NCI-H2029 treated with DMSO at 0.1 percent for 48 hours (cell line): ENCODE measurements around the gene IFT52.

Source experiments
- DNase-seq: peaks from one replicate; lab custom pipeline; 2025; lab: John Stamatoyannopoulos, UW

The IFT52 gene

DNA sequence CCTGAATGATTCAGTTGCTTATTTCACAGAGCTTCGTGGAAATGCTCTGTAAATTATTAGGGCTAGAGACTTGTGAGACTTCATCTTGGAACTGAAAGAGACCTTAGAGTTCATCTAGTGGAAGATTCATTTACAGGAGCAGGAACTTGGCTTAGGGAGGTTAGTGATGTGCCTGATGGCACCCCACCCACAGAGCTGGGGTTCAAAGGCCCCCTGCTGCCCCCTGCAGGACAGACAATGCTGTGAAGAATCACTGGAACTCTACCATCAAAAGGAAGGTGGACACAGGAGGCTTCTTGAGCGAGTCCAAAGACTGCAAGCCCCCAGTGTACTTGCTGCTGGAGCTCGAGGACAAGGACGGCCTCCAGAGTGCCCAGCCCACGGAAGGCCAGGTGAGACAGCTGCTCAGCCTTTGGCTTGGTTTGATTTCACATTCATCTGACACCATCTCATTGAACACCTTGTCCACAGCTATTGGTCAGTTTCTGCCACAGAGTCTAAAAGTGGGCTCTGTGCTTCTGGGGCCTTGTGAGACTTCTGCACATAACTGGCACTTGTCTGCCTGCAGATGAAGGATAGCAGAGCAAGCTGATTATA, 101.3 kb downstream of the IFT52 start:
- no peak for DNase-seq

GRCh38 chr20:43694763-43695162, 104.0 kb downstream of the IFT52 start:
- DNase-seq = no peak

DNA sequence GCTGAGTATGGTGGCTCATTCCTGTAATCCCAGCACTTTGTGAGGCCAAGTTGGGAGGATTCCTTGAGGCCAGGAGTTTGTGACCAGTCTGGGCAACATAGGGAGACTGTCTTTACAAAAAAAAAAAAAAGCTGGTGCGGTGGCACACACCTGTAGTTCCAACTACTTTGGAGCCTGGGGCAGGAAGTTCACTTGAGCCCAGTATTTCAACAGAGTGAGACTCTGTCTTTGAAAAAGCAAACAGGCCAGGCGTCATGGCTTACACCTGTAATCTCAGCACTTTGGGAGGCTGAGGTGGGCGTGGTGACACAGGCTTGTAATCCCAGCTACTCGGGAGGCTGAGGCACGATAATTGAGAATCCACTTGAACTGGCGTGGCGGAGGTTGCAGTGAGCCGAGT, 104.8 kb downstream of the IFT52 start:
- DNase-seq = no peak
